H7 (cell line): ENCODE data around the gene MTTP. TPM values are rescaled to one million over a fixed set of nuclear protein-coding genes. Genes with fewer than 3 reads are reported as not detected.

ENCODE experiments used
- DNase-seq: peaks from one replicate; pipeline ENCODE4 v3.0.0; 2012
- H3K27me3 ChIP-seq: 2 replicates; pipeline ENCODE4 v1.6.0; 2011; ENCODE audit warnings: mild to moderate bottlenecking, low read length; ENCODE audit not compliant: control insufficient read depth, insufficient read depth
- H3K36me3 ChIP-seq: replicated peaks from 2 replicates; pipeline ENCODE4 v1.5.1; 2011; ENCODE audit warnings: low read length; ENCODE audit not compliant: control insufficient read depth, insufficient read depth
- H3K4me3 ChIP-seq: 2 replicates; pipeline ENCODE4 v1.5.1; 2011; ENCODE audit warnings: low read depth, mild to moderate bottlenecking, control low read depth, low read length, moderate library complexity; ENCODE audit not compliant: insufficient read depth
- total RNA-seq: library from RNA; depleted of rRNA; stranded (reverse); fragments of >200 nt; shearing (Covaris generic); gene quantifications from 2 replicates; pipeline ENCODE4 v1.2.3, GENCODE V29; 2014; rRNA removed

Gene MTTP
- total RNA-seq, 1 experiment from 2014 or later, result 0.14 TPM

GRCh38 chr4:99655308-99656081 lies 80.9 kb downstream of the MTTP start:
- no peak overlapping the region for H3K4me3 ChIP-seq
- no peak for DNase-seq
- no peaks in the 10 kb centered on the region for H3K36me3 ChIP-seq
- no peaks in the 10 kb centered on the region; the same call in 1 of the 2 replicates for H3K27me3 ChIP-seq

GRCh38 chr4:99657798-99658197 lies 83.2 kb downstream of the MTTP start, which contains the start of gene C4orf54:
Gene C4orf54, minus strand, starts transcription at chr4:99657828. Its CDS starts 3,180 bp downstream, at chr4:99654648.
- Histone ChIP-seq H3K27me3 (no peaks in the 10 kb centered on the region), H3K36me3 (no peaks in the 10 kb centered on the region), H3K4me3 (no peak within 1 kb of the TSS)
- DNase-seq, result no peak

DNA sequence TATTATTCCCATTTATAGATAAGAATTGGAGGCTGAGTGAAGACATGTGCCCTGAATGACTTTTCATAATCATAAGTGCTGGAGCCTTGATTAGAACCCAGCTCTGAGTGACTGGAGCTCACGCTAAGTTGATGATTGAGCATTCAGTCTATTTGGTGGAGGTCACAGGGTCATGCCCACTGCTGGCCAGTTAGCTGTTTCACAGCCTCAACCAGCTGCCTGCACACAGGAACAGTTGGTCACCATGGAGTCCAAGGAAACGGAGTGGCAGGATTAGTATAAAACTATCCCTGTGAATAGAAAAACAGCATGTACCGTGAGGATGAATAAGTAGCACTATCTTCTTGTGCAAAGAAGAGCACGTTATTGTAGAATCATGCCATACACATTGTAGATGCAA lies 84.0 kb downstream of the MTTP start:
- no peaks in the 10 kb centered on the region for H3K27me3 ChIP-seq
- no peak overlapping the region for H3K4me3 ChIP-seq

DNA sequence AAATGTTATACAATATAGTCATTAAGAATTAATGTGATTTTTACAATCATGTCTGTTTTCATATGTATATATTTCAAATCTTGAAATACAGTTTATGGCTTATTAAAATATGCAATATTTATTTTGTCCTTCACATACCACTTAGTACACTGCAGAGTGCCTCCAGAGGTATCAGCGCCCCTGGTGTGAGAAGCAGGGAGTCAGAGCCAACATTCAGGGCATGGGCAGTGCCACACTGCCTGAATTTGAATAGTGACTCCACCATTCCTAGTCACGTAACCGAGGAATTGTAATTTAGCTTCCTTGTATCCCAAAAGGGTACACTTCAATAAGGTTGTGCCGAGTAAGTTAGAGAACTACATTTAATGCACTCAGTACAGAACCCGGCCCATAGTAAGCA lies 87.3 kb downstream of the MTTP start:
- H3K27me3 ChIP-seq, result no peaks in the 10 kb centered on the region
- H3K4me3 ChIP-seq, result no peak overlapping the region
- no peak for DNase-seq
- H3K36me3 ChIP-seq, result no peaks in the 10 kb centered on the region

More for the DNA sequence above, 84.0 kb downstream of the MTTP start:
- no peaks in the 10 kb centered on the region for H3K36me3 ChIP-seq
- no peak for DNase-seq

GRCh38 chr4:99664716-99665115 lies 90.1 kb downstream of the MTTP start:
- Histone ChIP-seq H3K36me3 (no peaks in the 10 kb centered on the region), H3K27me3 (no peaks in the 10 kb centered on the region), H3K4me3 (no peak overlapping the region)
- no peak for DNase-seq

DNA sequence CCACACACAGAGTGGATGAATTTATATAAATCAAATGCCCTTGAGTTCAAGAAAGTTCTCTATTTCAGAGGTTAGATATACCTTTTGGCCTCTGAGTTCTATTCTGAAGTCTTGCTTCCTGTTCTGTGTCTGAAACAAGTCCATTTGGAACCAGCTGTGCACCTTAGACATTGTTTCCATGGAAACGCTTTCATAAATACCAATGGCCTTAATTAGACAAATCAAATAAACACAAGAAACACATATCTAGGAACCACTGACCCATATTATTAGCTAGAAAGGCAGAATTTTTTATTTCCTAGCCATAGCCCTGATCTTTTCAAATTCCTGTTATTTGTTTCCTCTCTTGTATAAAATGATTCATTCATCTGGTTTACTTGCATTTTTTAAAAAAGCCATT lies 91.4 kb downstream of the MTTP start:
- DNase-seq, result no peak
- no peaks in the 10 kb centered on the region for H3K27me3 ChIP-seq
- no peak overlapping the region for H3K4me3 ChIP-seq
- no peaks in the 10 kb centered on the region for H3K36me3 ChIP-seq

GRCh38 chr4:99668472-99668871 lies 93.8 kb downstream of the MTTP start:
- DNase-seq, result no peak
- Histone ChIP-seq H3K4me3 (no peak overlapping the region), H3K27me3 (no peaks in the 10 kb centered on the region), H3K36me3 (no peaks in the 10 kb centered on the region)

DNA sequence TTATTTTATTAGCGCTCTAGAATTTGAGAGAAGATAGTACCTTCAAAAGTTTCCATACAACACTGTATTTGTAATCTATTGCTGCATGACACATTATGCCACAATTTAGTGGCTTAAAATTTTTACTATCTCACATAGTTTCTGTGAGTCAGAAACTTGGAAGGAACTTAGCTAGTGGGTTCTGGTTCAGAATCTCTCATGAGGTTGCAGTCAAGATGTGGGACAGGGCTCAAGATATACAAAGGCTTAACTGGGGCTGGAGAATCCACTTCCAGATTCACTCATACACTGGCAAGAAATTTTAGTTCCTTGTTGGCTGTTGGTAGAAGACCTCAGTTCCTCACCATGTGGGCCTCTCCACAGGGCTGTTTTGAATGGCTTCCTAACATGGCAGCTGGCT lies 94.5 kb downstream of the MTTP start:
- no peak overlapping the region for H3K4me3 ChIP-seq
- no peak for DNase-seq
- no peaks in the 10 kb centered on the region for H3K27me3 ChIP-seq
- no peaks in the 10 kb centered on the region for H3K36me3 ChIP-seq

DNA sequence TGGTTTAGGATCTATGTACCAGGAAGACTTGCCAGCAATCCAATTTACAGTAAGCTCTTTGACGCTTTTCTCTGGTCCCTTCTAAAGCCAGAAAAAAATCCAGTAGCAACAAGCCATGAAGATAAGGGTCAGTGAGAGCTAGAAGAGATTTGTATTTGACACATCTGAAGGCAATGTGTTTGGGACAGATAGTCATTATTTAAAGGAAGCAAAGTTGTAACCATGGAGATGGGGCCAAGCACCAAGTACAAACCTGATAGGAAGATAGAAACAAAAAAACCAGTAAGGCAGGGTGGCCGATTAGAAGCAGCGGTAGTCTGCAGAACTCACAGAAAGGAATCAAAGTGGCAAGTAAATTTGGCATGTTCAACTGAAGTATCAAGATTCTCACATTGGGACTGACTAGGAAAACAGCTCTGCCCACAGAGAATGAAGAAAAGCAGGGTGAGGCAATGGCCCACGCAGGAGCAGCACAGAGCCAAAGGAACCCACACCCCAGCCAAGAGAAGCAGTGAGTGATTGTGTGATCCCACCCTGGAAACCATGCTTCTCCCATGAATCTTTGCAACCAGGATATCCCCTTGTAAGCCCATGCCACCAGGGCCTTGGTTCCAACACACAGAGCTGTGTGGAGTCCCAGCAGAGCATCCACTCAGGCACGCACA lies 95.9 kb downstream of the MTTP start:
- Histone ChIP-seq H3K36me3 (no peaks in the 10 kb centered on the region), H3K4me3 (no peak overlapping the region), H3K27me3 (no peaks in the 10 kb centered on the region)
- DNase-seq, result no peak

Other genes starting within 250 kb of the MTTP start
- not detected in 2 replicates for gene ADH1C, start 222.1 kb upstream of the MTTP start, total RNA-seq
- gene ADH7, start 139.5 kb upstream of the MTTP start, total RNA-seq, result not detected in 2 replicates
- not detected in 2 replicates for gene C4orf17, start 63.8 kb upstream of the MTTP start, total RNA-seq
- 3.8 and 6.5 TPM in 2 replicates for gene TRMT10A, start 10.8 kb upstream of the MTTP start, total RNA-seq
- gene C4orf54, start 83.0 kb downstream of the MTTP start, total RNA-seq, result not detected in 2 replicates
- gene DAPP1, start 242.0 kb downstream of the MTTP start, total RNA-seq, result not detected in 2 replicates